Transverse colon (tissue), 4 donors: ENCODE data around the gene UBE2J2. TPM values are rescaled to one million over a fixed set of nuclear protein-coding genes. Genes with fewer than 3 reads are reported as not detected.

Source experiments
- DNase-seq: peaks from one replicate; pipeline ENCODE4 v3.0.0-alpha.2; 2019
- H3K27ac ChIP-seq, 4 donors: fragments of 200-600 bp; sonication (generic); 2 replicates each; pipeline ENCODE4 v1.5.1; 2016 to 2018; ENCODE audit warnings: inconsistent platforms in 4 of 4
- H3K27me3 ChIP-seq: fragments of 200-600 bp; sonication (generic); 2 replicates; pipeline ENCODE4 v1.5.1; 2017; ENCODE audit warnings: inconsistent platforms
- H3K36me3 ChIP-seq, 4 donors: fragments of 200-600 bp; sonication (generic); 2 replicates each; pipeline ENCODE4 v1.5.1; 2017 to 2019; ENCODE audit warnings: inconsistent platforms in 4 of 4
- H3K4me1 ChIP-seq, 4 donors: fragments of 200-600 bp; sonication (generic); 2 replicates each; pipeline ENCODE4 v1.5.1; 2017 to 2020; ENCODE audit warnings: inconsistent platforms in 4 of 4
- H3K4me3 ChIP-seq, 4 donors: fragments of 200-600 bp; sonication (generic); 1 replicate in 1 of 4; 2 replicates in 3 of 4; pipeline versions ENCODE4 v1.5.1 to v1.6.1; 2017 to 2019; ENCODE audit warnings: inconsistent platforms in 4 of 4
- H3K9me3 ChIP-seq, 2 donors: fragments of 200-600 bp; sonication (generic); 2 replicates each; pipeline ENCODE4 v1.5.1; 2017 to 2019; ENCODE audit warnings: inconsistent platforms in 2 of 2
- CTCF ChIP-seq, 5 experiments: fragments of 200-600 bp in 3 of 5; fragments of 450-650 bp in 2 of 5; sonication (generic) in 3 of 5; IDR thresholded peaks; 1 replicate in 2 of 5; 2 replicates in 3 of 5; pipeline ENCODE4 v1.5.1; 2016 to 2017; ENCODE audit warnings: antibody characterized with exemption in 5 of 5, inconsistent platforms in 3 of 5, mild to moderate bottlenecking in 2 of 5, moderate library complexity in 1 of 5
- EP300 ChIP-seq: sonication (generic); formaldehyde crosslinking; IDR thresholded peaks from one replicate; pipeline ENCODE4 v1.6.1; 2017; ENCODE audit warnings: antibody characterized with exemption, low read depth
- POLR2A ChIP-seq: fragments of 450-650 bp; IDR thresholded peaks from one replicate; pipeline ENCODE4 v1.6.1; 2016; ENCODE audit warnings: antibody characterized with exemption, mild to moderate bottlenecking, moderate library complexity
- POLR2AphosphoS5 ChIP-seq, 3 donors: sonication (generic); formaldehyde crosslinking; IDR thresholded peaks; one replicate each; pipeline ENCODE4 v1.6.1; 2016; ENCODE audit warnings: antibody characterized with exemption in 3 of 3
- WGBS, 2 donors: methylation state at CpG; one replicate each; pipeline ENCODE4 v1.1.5; 2018; ENCODE audit warnings: low coverage in 1 of 2; 5-methylcytosine and 5-hydroxymethylcytosine counted together
- in situ Hi-C, 4 donors: fragments of 200-750 bp; cut with MboI; loops; one replicate each; pipeline versions ENCODE4 v1.15.0 to v1.15.1; 2017; ENCODE audit warnings: low sequenced_read_pairs in 3 of 4, low pct_ligation_motif_present in 1 of 4, low pct_unique_long_range_greater_than_20kb in 1 of 4
- intact Hi-C: fragments of 100-400 bp; cut with DNase I; formaldehyde crosslinking; loops from one replicate; pipeline ENCODE4 v1.15.1; 2023; ENCODE audit warnings: low total_unique reads
- total RNA-seq, 4 donors: library from RNA; depleted of rRNA; stranded (reverse); fragments of >200 nt; gene quantifications; one replicate each; pipeline ENCODE4 v1.1.0, GENCODE V29; 2016

UBE2J2 gene
- total RNA-seq, 4 donors from 2014 or later = 49.6 to 110 (median 59.1) TPM

DNA sequence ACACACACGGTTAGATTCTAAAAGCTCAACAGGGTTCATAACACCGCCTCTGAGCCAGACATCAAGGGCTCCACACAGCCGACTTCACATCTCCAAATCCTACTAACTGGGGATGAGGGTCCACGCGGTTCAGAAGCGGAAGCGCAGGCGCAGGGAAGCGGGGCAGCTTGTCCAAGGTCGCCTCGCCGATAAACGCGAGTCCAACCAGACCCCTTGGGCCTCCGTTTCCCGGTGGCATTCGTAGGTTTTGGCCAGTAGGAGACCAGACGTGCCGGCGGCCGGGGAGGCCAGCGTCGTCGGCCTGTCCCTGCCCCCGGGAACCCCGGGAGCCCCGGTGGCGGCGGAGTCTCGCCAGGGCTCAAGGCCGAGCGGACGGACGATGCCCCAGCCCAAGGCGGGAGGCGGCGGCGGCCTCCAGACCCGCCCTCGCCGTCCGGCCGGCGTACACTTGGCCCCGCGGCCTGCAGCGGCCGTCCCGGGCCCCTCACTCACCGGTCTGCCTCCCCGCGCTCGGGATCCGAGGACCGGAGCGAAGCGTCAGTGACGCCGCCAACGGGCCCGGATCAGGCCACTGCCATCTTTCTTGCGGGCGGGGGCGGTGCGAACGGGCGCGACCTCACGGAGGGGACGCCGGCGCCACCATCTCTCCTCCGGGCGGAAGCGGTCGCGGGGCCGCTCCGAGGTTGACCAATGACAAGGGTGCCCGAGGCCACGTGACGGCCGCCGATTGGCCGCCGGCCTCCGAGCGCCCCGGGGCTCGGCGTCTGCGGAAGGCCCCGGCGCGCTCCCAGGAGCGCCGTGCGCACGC lies 42.0 kb downstream of the UBE2J2 start, which contains the start of gene SDF4:
Gene SDF4 (minus strand): TSS at position 602 of the 808 bp plus-strand sequence. CDS start 3,229 bp downstream, outside the sequence.
- DNase-seq = peak; percentile 97
- Histone ChIP-seq H3K27me3 (peaks cover 5% of the 10 kb centered on the region), H3K4me3 (peak within 1 kb of the TSS; percentile 87 to 100 (median 98)), H3K9me3 (no peaks in the 10 kb centered on the region), H3K27ac (peak within 1 kb of the TSS; percentile 97 to 98 (median 98)), H3K36me3 (peaks cover 0 to 11% (median 2%) of the 10 kb centered on the region in 4 donors), H3K4me1 (peaks cover 19 to 34% (median 30%) of the 10 kb centered on the region in 4 donors)
- in situ Hi-C loops (no loop called here), intact Hi-C loops (no loop called here)
- 0% methylated on average over 34 of the region's 99 CpGs; no CpG with 5 or more reads in 1 of the 2 donors for WGBS, 2 donors
- TF ChIP-seq EP300 (no peak), POLR2A (peak; percentile 82), CTCF (IDR thresholded peaks at IDR 0.05) (peak in 1 of 5 experiments; percentile 9), POLR2AphosphoS5 (IDR thresholded peaks at IDR 0.05) (peak; percentile 82 to 90 (median 88))

DNA sequence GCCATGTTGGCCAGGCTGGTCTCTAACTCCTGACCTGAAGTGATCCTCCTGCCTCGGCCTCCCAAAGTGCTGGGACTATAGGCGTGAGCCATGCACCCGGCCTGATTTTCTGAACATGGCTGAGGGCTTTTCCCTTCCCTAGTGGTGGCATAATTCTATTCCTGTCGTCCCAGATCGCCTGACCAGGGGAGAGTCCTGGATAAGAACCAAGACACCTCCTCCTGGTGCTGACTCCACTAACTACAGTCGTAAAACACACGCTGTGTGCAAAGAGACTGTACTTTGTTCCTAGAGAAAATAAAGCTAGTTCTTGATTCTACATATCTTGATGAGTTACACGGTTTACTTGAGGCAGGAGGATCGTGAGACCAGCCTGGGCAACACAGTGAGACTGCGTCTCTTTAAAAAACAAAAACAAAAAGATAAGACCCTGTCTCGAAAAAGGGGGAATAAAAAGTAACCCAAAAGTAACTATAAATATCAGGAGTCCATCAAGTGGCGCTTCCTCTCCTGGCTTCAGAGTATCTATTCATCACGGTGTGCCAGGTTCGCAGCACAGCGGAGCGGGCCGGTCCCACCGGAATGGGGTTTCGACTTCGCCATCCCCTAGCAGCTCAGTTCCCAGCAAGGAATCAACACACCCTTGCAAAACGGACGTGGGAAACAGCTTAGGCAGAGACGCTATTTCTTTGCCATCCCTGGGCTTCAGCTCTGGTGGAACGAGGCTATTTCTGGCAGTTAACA lies 42.8 kb downstream of the UBE2J2 start:
- peak; percentile 60 to 84 (median 83) for TF ChIP-seq POLR2AphosphoS5 (IDR thresholded peaks at IDR 0.05)
- peak; percentile 77 for TF ChIP-seq POLR2A
- TF ChIP-seq CTCF (IDR thresholded peaks at IDR 0.05) = peak in 4 of 5 experiments; percentile 26 to 78 (median 48)
- no peak for TF ChIP-seq EP300
- in situ Hi-C loops = no loop called here
- peaks cover 0 to 11% (median 2%) of the 10 kb centered on the region in 4 donors for H3K36me3 ChIP-seq
- peak overlapping the region; percentile 87 to 100 (median 98) for H3K4me3 ChIP-seq
- 1 to 6% methylated on average over 12 to 24 of the region's 24 CpGs for WGBS, 2 donors
- H3K4me1 ChIP-seq = peaks cover 19 to 34% (median 30%) of the 10 kb centered on the region in 4 donors
- no peaks in the 10 kb centered on the region for H3K9me3 ChIP-seq
- no peaks in the 10 kb centered on the region for H3K27me3 ChIP-seq
- intact Hi-C loops = no loop called here
- DNase-seq = peak; percentile 65
- peak overlapping the region; percentile 97 to 98 (median 98) for H3K27ac ChIP-seq

GRCh38 chr1:1229770-1230169 lies 43.9 kb downstream of the UBE2J2 start:
- peaks cover 19 to 34% (median 30%) of the 10 kb centered on the region in 4 donors for H3K4me1 ChIP-seq
- in situ Hi-C loops = no loop called here
- H3K27ac ChIP-seq = peak overlapping the region in 2 of 4 donors; percentile 97 to 98
- peaks cover 0 to 11% (median 2%) of the 10 kb centered on the region in 4 donors for H3K36me3 ChIP-seq
- TF ChIP-seq POLR2AphosphoS5 (IDR thresholded peaks at IDR 0.05) = no peak
- TF ChIP-seq POLR2A = no peak
- TF ChIP-seq EP300 = no peak
- TF ChIP-seq CTCF (IDR thresholded peaks at IDR 0.05) = no peak
- H3K9me3 ChIP-seq = no peaks in the 10 kb centered on the region
- peak overlapping the region in 1 of 4 donors; percentile 97 for H3K4me3 ChIP-seq
- WGBS, 2 donors = 84% methylated on average over 19 of the region's 19 CpGs; no CpG with 5 or more reads in 1 of the 2 donors
- no peak for DNase-seq
- no peaks in the 10 kb centered on the region for H3K27me3 ChIP-seq
- intact Hi-C loops = loop anchor here (10.0 kb wide), 1 partner anchor 75 kb away; no protein-coding TSS in a partner anchor
